HG03342 (cell line): Measurements from ENCODE around the gene PFAS.

Source experiments
- ATAC-seq: cut with Tn5 transposase; IDR thresholded peaks from one replicate; pipeline ENCODE4 v1.9.1; 2021; ENCODE audit warnings: mild to moderate bottlenecking, moderate library complexity; ENCODE audit not compliant: unreplicated experiment

The PFAS gene

GRCh38 chr17:8294361-8294760 is 45.3 kb downstream of the PFAS start:
- no peak for ATAC-seq

DNA sequence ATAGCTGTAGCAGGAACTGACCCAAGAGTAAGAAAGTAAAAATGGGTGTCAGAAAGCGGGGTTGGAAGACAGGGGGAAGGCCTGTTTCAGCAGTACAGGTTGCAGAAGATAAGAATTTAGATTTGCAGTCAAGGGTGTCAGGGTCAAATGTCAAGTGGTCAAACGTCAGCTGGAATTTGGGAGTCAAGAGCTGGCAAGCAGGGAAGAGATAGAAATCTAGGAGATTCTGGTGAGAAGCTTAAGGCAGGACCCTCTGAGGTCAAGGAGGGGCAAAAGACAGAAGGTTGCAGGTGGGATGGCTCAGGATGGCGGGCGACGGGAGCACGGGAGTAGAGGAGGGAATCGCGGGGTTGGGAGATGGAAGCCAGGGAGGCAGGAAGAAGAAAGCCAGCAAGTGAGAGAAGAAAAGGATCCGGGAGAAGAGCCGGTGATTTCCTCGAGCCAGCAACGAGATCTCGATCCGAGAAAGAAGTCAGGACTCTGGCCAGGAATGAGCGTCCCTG is 45.8 kb downstream of the PFAS start:
- no peak for ATAC-seq

GRCh38 chr17:8300226-8300625 is 51.1 kb downstream of the PFAS start:
- ATAC-seq = no peak

DNA sequence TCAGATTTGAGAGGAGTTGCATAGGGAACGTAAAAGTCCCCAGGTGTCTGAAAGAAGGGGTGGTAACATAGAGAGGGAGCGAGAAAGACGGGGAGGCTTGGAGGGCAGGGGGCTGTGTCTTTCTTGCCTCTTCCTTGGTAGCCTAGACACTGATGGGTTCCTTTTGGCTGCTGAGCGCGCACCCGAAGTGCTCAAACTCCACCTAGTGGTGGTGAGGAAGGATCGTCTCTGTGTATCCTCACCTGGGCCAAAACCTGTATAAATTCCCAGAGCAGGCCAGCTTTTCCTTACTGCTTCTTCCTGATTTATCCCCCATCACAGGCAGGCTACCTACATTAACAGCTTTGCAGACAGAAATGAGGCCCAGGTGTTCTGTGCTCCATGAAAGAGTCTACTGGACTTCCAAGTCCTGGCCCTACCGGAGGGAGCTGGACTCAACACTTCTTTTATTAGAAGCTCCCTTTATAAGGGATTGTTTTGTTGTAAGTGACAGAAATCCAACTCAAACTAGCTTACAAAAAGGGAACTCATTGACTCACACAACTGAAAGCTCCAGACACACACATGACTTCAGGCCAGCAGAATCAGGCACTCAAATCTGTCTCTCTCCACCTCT is 51.6 kb downstream of the PFAS start:
- no peak for ATAC-seq

GRCh38 chr17:8310601-8311123 is 61.6 kb downstream of the PFAS start:
- ATAC-seq = no peak

- no peak for ATAC-seq
Measured at GRCh38 chr17:8311131-8311790, 62.2 kb downstream of the PFAS start.

DNA sequence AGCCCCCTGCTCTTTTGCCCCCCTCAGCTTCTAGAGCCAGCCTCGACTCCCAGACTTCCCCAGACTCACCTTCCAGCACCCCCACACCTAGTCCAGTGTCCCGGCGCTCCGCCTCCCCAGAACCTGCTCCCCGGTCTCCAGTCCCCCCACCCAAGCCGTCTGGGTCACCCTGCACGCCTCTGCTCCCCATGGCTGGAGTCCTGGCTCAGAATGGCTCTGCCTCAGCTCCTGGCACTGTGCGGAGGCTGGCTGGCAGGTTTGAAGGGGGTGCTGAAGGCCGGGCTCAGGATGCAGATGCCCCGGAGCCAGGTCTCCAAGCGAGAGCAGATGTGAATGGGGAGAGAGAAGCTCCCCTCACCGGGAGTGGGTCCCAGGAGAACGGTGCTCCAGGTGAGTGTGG is 63.2 kb downstream of the PFAS start:
- ATAC-seq = no peak

DNA sequence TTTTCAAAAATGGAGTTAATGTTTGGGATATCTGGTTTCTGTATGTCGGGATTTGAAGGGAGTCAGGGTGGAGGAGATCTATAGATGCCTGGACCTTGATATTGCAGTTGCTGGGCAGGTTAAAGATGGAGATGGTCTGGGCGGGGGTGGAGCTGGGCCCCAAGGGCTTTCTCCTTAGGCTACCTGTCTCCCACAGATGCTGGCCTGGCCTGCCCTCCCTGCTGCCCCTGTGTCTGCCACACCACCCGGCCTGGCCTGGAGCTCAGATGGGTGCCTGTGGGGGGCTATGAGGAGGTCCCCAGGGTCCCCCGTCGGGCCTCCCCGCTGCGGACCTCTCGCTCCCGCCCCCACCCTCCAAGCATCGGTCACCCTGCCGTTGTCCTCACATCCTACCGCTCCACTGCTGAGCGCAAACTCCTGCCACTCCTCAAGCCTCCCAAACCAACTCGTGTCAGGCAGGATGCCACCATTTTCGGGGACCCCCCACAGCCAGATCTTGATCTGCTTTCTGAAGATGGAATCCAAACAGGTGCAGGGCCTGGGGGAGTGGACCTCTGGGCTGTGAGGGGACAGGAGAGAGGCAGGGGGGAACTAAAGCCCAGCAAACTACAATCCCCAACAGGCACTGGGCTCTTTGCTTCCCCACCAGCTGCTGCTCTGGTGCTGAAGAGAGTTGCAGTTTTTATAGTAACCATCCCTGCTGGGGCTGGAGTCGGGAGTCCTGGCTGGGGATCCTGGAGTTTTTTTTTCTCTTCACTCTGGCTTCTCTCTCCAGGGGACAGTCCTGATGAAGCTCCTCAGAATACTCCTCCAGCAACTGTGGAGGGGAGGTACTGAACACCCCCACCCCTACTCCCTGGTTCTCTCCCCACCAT is 63.9 kb downstream of the PFAS start:
- no peak for ATAC-seq

DNA sequence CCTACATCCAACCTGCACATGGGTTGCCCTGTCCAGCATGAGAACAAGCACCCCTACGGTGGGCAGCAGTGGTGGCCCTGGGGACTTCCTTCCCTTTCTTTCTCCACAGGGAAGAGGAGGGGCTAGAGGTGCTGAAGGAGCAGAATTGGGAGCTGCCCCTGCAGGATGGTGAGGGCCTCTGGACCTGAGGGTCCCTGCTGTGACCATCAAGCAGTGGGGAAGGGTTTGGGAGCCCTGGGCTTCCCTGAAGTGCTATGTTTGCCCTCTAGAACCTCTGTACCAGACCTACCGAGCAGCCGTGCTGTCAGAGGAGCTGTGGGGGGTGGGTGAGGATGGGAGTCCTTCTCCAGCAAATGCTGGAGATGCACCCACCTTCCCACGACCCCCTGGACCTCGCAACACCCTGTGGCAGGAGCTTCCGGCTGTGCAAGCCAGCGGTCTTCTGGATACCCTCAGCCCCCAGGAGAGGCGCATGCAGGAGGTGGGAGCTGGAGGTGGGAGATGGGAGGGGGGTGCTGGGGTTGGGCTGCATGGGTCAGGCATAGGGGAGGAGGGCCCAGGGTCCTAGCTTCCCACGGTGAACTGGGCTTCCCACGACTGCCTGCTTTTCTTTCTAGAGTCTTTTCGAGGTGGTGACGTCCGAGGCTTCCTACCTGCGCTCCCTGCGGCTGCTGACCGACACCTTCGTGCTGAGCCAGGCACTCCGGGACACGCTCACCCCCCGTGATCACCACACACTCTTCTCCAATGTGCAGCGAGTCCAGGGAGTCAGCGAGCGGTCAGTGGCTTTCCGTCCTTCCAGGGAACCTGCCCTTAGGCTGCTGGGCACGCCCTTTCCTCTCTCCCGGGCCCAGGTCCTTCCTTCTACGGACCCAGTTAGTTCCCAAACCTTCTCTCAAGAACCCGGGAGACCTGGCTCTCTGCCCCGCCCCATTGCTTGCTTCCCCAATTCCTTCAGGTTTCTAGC is 66.0 kb downstream of the PFAS start:
- ATAC-seq = no peak

GRCh38 chr17:8315764-8316217 is 66.7 kb downstream of the PFAS start:
- no peak for ATAC-seq

- ATAC-seq = no peak
Measured at GRCh38 chr17:8318010-8318935, 69.2 kb downstream of the PFAS start.
